T-helper 2 cell treated with Interferon-gamma antibody and Interleukin-4, amounts not matched to agents 100 ng/mL and 5 ng/mL, for 36 hours (primary cell): Measurements from ENCODE around the gene PGRMC2. TPM values are rescaled to one million over a fixed set of nuclear protein-coding genes. Genes with fewer than 3 reads are reported as not detected.
"Not testable (repeated sequence)": the region's sequence is repeated elsewhere in the genome, so short reads cannot be mapped to it uniquely, and the experiment has no call there.

Source experiments
- intact Hi-C: fragments of 100-400 bp; cut with micrococcal nuclease; formaldehyde crosslinking; loops from one replicate; pipeline ENCODE4 v1.15.1; 2023
- total RNA-seq: library from RNA; stranded (reverse); gene quantifications from 2 replicates; pipeline ENCODE4 v1.2.3, GENCODE V29; 2022

The PGRMC2 gene
- total RNA-seq, 1 donor from 2014 or later: 36.9 TPM

DNA sequence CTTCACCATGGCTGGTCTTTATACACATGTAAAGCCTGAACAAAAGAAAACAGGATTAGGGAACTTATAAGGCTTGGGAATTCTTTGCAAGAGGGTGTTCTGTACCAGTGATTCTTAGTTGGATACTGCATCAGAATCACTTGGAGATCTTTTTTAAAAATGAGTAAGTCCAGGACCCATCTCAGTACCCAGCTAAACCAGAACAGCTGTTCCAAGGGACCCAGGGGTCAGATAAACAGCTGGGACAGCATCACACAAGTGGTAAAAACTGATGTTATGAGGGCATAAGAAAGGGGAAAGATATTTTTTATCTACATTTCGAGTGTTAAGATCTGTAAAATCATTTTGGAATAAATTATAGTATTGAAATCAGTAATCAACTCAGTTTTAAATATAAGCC, 16.1 kb downstream of the PGRMC2 start:
- intact Hi-C loops: no loop called here

DNA sequence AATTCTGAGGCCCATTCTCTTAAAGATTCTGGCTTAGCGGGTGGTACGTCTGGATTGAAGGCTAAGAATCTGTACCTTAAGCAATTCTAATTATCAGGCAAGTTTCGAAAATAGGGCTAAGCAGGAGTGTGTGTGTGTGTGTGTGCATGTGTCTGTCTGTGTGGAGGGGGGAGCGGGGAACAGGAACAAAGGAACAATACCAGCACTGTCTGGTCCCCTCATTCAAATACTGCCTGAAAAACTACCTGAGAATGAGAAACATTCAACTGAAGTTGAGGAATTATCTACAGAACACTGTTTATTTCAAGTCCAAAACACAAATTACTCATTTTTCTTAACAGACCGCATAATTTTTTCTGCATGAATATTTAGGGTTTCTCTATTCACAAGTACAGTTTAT, 18.6 kb downstream of the PGRMC2 start:
- intact Hi-C loops: no loop called here

DNA sequence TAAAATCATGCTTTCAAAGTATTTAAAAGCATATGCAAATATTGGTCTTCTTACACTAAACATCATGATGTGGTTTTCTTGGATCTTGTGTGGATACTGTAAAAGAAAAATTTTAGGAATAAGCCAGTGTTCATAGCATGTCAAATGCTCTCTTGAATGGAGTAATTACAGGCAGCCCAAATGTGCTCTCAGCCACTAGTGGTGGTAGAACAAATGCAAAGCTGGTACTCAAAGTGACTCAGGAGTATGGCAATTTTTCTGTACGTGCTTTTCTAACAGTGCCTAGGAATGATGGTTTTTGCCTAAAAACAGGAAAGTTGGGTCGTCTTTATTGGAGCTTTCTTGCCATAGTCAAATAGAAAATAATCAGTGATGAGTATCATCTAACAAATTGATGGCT, 19.9 kb downstream of the PGRMC2 start:
- intact Hi-C loops: no loop called here

DNA sequence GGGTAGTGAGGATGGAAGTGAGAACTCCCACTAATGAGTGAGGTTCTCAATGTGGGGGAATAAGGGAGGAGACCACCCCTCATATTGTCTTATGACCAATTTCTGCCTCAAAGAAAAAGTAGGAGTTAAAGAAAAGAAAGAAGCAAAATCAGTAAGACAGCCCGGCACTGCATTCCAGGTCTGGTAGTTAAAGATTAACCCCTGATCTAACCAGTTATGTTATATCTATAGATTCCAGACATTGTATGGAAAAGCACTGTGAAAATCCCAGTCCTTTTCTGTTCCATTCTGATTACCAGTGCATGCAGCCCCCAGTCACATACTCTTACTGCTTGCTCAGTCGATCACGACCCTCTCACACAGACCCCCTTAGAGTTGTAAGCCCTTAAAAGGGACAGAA, 20.4 kb downstream of the PGRMC2 start:
- intact Hi-C loops: not testable (repeated sequence)

DNA sequence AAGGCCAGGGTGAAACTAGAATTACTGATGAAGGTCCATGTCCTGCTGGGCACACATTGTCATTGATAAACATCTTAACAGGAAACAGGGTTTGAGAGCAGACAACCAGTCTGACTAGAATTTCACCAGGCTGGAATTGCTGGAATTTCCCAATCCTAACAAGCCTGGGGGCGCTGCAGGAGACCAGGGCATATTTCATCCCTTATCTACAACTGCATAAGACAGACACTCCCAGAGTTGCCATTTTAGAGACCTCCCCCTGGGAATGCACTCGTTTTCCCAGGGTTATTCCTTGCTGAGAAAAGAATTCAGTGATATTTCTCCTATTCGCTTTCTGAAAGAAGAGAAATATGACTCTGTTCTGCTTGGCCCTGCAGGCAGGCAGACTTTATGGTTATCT, 22.1 kb downstream of the PGRMC2 start:
- intact Hi-C loops: not testable (repeated sequence)

DNA sequence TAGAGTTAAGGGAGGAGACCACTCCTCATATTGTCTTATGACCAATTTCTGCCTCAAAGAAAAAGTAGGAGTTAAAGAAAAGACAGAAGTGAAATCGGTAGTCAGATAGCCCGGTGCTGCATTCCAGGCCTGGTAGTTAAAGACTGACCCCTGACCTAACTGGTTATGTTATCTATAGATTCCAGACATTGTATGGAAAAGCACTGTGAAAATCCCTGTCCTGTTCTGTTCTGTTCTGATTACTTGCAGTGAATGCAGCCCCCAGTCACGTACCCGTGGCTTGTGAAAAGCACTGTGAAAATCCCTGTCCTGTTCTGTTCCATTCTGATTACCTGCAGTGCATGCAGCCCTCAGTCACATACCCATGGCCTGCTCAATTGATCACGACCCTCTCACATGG, 27.7 kb downstream of the PGRMC2 start:
- intact Hi-C loops: not testable (repeated sequence)

DNA sequence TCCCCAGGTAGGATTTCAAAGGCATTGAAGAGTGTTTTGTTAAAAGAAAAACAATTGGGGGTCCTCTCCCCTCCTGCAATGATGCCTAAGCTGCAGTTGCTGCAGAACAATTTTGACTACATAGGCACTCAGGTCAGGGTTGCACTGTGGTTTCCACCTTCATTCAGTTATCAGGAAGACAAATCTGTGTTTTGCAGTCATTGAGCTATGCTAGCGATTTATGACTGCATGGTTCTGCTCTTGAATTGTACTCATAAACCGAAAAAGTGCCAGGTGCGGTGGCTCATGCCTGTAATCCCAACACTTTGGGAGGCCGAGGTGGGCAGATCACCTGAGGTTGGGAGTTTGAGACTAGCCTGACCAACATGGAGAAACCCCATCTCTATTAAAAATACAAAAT, 29.4 kb downstream of the PGRMC2 start:
- intact Hi-C loops: not testable (repeated sequence)

DNA sequence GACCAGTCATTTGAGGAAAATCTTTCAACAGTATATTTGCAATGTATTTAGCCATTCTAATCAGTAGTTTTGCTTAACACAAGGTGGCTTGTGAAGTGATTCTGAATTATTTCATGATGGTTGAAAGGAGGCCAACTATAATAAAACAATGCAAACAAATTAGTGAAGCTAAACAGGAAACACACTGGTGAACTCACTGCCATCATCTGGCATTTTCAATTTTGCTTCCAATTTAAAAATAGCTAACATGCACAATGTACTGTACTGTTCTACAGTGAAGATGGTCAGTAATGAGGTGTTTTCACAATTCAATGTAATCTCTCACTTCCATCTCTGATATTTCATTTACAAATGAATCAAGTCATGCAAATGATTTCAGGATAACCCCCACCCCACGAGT, 31.1 kb downstream of the PGRMC2 start:
- intact Hi-C loops: no loop called here

DNA sequence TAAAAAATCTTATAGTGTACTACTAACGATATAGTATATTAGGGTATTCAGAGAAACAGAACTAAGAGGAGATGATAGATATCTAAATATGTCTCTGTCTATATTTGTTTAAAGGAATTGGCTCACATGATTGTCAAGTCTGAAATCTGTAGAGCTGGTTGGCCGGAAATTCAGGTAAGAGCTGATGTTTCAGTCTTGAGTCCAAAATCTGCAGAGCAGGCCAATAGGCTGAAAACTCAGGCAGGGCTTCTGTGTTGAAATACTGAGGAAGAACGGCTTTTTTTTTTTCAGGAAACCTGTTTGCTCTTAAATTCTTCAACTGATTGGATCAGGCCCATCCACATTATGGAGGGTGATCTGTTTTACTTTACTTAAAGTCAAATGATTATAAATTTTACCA, 31.7 kb downstream of the PGRMC2 start:
- intact Hi-C loops: no loop called here

DNA sequence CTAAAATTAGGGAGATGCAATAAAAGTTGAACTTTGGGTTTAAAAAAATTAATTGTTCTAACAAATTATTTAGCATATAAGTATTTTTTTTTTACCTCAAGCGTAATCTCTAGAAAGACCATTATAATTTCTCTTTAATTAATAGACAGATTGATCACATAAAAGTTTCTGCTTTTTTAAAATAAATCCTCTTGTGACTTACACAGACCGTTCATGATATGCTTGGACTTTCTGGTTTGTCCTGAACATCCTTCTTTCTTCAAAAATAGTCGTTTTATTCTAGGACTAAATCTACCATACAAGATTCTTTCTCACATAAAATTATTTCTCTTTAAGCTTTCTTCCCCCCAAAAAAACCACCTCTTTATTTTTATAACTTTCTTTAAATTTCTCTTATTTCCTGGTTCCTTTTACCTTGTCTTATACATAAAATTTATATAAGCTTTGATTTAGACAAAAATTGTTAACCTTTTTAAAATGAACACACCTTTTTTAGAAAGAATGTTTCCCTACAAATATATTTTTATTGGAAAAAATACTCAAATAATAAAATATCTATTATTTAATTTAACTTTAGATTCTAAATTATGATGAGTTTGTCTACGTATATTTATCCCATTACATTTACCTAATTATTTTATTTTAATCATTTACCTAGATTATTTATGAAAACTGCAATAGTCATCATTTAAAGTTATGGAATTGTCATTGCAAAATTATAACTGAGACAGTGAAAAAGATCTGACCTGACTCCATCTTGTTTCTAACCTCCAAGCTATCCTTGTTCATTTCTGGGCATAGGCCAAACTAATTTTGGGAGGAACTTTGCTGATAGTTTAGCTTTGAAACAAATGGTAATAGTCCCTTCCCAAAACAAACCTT, 37.6 kb downstream of the PGRMC2 start:
- intact Hi-C loops: no loop called here

DNA sequence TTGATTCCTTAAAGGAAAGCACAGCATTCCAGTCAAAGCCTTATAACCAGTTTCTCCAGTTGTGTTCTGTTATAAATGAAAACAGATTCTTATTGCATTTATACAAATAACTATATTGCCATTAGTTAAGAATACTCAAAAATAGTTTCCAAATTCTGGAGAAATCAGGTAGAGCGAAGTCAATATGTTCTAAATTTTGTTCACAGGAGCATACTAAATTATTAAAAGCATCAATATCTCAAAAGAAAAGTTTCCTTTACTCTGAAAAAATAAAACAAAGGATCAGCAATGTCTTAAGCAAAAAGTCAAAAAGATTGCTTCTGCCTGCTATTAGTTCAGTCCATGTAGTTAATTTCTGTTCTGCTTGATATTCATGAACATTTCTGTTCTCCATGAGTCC, 39.7 kb downstream of the PGRMC2 start:
- intact Hi-C loops: no loop called here

DNA sequence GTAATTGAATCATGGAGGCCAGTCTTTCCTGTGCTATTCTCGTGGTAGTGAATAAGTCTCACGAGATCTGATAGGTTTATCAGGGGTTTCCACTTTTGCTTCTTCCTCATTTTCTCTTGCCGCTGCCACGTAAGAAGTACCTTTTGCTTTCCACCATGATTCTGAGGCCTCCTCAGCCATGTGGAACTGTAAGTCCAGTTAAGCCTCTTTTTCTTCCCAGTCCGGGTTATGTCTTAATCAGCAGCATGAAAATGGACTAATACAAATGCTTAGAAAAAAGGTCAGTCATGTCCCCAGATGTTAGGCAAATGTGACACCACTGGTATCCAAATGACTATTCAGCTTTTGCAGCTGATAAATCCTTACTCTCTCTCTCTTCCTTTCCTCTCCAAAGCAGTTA, 42.2 kb downstream of the PGRMC2 start:
- intact Hi-C loops: not testable (repeated sequence)

DNA sequence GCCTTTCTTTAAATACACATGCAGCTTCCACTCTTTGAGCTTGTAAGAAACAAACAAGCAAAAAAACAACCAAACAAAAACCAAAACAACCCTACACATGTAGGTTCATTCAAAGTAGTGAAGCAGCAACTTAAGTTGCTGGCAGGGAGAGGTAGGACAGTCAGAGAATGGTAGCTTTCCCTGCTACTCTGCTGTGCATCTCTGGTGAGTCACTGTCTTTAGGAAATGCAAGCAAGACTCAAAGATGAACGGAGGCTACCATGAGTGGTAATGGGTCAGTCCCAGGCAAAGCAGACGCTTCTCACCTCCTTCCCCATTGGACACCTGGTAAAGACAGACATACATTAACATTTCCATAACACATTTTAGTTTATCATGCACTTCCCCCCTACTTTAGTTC, 43.2 kb downstream of the PGRMC2 start:
- intact Hi-C loops: no loop called here

DNA sequence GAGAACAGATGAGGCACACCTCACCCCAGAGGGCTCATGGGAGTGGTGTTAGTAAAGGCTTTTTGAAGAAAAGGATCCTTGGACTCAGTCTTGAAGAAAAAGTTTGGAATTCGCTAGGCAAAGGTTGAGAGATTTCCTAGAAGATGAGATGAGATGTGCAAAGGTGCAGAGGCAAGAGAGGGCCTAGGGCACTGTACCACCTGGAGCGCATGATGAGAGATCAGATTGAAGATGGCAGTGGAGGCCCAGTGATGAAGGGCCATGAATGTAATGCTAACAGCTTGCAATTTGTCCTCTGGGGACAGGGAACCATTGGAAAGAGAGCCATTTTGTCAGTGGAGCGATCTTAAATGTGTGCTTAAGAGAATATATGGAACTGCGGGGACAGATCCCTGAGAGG, 45.0 kb downstream of the PGRMC2 start:
- intact Hi-C loops: no loop called here

DNA sequence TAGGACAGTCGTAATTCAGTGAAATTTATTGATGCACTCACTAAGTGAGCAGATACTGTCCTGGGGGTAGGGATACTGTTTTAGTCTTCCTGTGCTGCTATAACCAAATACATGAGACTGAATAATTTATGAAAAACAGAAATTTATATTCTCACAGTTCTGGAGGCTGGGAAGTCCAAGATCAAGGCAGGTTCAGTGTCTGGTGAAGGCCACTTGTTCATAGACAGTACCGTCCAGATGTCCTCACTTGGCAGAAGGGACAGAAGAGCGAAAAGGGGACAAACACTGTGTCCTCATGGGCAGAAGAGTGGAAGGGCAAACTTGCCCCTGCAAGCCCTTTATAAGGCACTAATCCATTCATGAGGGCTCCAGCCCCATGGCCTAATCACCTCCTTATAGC, 45.6 kb downstream of the PGRMC2 start:
- intact Hi-C loops: no loop called here

DNA sequence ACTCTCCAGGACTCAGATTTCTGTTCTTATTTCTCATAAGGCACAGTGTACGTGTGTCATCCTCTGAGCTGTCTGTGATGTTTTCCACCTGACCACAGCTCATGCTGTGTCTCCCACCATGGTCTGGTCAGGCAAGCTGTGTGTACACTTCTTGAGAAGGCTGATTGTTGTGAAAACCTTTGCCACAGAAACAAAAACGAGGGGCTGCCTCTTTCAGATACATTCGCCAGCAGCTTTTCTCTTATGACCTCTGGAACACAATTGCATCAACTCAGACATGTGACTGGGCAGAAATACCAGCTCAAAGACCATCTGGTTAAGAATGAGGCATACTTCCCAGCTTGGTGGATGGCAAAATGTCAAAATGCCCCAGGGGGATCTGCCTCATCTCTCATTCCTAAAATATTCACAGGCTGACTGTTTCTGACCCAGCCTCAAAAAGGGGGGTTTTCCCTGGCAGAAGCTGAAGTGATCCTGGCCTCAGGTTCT, 46.1 kb downstream of the PGRMC2 start:
- intact Hi-C loops: no loop called here

DNA sequence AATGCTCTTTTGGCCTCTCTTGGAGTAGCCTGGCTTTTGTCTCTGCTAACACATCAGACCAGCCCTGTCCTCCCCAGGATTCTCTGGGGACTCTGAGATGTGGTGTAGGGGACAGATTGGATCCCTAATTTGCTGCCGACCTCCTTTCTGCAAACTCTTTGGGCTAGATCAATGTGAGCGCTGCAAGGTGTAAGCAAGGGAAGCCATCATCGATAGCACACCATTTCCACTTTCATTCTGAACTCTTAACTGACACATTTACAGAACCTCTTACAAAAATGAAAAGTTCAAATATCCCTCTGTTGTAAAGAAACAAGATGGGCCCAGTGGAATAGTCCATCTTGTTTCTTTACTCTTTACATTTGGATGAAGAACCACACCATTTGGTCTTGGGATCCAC, 46.6 kb downstream of the PGRMC2 start:
- intact Hi-C loops: no loop called here

DNA sequence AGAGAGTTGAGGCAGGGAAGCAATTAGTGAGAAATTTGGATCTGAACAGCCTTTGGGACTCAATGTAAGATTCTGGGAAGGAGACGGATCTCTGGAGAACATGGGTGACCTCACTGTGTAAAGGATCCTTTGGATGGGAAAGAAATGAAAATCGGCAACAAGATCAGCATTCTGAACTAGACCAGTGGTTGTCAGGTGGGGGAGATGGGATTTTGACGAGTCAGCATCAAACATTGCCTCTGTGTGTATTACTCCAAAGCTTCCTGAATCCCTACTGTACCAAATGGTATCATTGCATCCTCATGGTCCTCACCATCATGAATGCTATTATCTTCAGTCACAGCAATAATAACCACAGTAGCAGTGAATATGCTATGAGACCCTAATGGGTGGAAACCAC, 52.8 kb downstream of the PGRMC2 start:
- intact Hi-C loops: no loop called here

DNA sequence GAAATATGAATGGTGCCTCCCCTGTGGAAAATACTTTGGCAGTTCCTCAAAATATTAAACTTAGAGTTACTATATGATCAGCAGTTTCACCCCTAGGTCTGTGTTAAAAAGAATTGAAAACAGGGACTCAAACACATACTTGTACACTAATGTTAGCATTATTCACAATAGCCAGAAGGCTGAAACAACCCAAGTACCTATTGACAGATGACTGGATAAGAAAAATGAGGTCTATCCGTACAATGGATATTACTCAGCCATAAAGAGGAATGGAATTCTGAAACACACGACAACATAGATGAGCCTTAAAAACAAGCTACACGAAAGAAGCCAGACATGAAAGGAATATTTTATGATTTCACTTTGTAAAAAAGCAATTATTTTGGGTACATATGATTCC, 54.9 kb downstream of the PGRMC2 start:
- intact Hi-C loops: no loop called here

DNA sequence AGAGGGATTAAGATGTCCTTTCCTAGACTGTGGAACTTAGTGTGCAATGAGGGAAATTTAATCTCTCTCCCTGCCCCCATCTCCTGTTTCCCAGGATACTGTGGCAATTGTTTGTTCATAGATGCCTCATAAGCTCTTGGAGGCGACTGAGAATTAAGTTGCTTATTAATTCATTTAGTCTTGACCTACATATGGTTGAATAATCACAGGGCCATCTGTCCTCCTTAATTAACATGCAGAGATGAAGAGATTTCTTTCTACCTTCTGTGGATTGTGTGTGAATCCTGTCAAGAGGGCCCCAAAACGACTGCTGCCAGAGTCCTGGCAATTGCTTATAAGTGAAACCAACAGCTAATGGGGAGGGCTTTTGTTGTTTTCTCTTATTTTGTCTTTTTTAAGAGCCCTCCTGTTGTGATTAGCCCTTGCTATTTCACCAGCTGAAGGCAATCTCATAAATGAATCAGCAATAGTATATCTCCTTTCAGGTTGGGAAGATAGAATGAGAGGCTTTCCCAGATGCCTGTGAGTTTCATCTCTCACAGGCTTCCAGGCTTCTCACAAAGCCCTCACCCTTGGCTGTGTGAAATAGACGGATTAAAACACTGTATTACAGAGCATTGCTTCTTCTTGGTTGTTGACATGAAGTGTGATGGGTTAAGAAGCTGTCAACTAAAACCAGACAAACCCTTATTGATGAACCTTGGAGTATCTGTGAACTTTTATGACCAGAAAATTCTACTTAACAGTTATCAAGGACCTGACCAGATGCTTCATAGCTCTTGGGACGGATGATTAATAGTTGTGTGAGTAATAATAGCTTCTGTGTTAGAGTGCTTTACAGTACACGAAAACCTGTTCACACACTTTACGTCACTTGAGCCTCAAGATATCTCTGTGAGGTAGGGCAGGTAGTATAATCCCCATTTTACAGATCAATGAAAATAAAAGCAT, 58.5 kb downstream of the PGRMC2 start:
- intact Hi-C loops: no loop called here

DNA sequence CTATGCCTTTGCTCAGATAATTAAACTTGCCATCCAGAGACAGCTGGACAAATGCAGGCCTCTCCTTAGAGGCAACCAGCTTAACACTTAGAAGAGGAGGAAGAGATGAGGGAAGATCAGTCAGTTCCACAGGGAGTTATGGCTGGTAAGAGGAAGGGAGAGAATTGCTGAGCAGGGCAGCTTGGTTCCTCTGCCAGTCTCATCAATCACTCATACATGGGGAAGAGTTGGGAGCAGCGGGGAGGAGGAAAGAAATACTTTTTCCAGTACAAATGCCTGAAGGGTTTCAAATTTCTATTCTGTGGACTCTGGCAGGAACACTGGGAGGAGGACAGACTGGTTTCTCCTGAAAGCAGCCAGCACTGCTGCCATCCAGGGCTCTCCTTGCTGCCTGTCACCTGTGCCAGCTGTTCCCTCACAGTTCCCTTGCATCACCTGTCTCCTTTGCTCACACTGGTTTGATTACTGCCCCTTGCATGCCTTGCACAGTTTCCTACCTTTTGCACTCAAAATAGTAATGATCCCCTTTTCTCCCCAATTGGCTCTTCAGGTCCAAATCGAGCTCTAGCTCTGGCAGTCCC, 59.5 kb downstream of the PGRMC2 start:
- intact Hi-C loops: no loop called here

DNA sequence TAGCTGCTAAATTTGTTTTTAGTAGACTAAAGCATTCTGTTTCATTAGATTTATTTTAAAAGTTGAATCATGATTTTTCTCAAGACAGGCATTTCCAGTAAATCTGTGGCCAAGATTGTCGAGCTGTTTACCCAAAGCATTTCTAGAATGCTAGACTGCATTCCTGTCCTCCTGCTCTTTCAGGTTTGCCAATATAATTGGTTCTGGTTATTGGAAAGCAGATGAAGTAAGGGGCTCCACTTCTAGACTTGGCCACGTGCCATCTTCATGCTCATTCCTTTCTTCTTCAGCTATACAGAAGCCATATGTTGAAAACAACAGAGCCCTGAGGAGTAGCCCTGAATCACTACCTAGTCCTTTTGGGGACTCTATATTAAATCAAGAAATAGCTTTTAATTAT, 62.5 kb downstream of the PGRMC2 start:
- intact Hi-C loops: no loop called here
